Activated naive CD4-positive, alpha-beta T cell treated with anti-CD3 and anti-CD28 coated beads, Interleukin-2, amount 50 U/mL, for 24 hours (primary cell): ENCODE measurements around the gene HOXC10.

Source experiments
- H3K27ac Mint-ChIP-seq: one replicate; pipeline ENCODE4 v1.8.0; 2021; ENCODE audit warnings: mild to moderate bottlenecking, mixed read lengths
- H3K27me3 Mint-ChIP-seq: one replicate; pipeline ENCODE4 v1.8.0; 2021; ENCODE audit warnings: mixed read lengths
- H3K36me3 Mint-ChIP-seq: one replicate; pipeline ENCODE4 v1.8.0; 2021; ENCODE audit warnings: mixed read lengths
- H3K4me1 Mint-ChIP-seq: one replicate; pipeline ENCODE4 v1.8.0; 2021; ENCODE audit warnings: mixed read lengths
- H3K4me3 Mint-ChIP-seq: one replicate; pipeline ENCODE4 v1.8.0; 2021; ENCODE audit warnings: mild to moderate bottlenecking, mixed read lengths
- H3K9me3 Mint-ChIP-seq: one replicate; pipeline ENCODE4 v1.8.0; 2021; ENCODE audit warnings: mixed read lengths

Gene HOXC10

GRCh38 chr12:53947743-53948142 is 37.2 kb upstream of the HOXC10 start:
- Mint-ChIP-seq H3K27me3 (peaks cover 71% of the 10 kb centered on the region), H3K4me1 (peaks cover 3% of the 10 kb centered on the region), H3K4me3 (no peak overlapping the region), H3K9me3 (no peaks in the 10 kb centered on the region), H3K27ac (no peak overlapping the region), H3K36me3 (peaks cover 2% of the 10 kb centered on the region)

DNA sequence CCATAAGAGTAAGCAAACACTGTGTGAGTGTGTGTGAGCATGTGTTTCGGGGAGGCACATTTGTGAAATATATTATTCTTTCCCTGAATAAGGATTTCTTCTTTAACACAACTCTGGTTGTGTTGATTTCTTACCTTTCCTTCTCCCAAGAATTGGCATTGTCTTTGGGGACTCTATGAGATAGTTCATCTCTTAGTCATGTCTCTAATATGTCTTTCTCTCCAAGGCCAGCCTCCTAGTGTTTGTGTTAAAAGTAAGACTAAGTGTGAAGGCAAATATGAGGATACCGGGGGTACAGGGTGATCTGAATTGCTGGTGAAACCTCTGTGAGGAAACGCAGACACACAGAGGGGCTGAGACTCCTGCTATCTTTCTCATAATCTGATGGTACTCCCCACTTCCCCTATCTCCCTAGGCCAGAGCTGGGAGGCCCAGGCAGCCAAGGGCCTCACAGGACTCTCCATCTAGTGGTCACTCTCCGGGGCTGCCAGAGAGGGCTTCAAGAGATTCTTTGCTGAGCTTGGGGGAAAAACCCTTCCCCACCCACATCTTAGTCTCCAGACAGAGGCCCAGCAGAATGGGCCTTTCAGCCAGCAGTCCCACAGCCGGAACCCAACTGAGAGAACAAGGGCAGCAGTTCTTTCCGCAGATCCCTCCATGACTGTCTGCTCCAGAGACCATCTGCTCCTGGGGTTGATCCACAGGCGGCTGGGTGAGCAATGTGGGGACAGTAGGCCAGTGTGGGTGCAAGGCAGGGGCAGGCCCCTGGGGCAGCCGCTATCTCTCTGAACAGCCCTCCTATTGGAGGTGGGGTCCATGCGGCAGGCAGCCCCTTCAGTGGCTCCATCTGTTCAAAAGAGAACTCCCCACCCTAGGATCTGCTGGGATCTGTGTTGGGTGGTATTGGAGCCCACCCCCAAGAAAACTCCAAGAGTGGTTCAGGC is 36.0 kb upstream of the HOXC10 start:
- H3K27me3 Mint-ChIP-seq, result peaks cover 71% of the 10 kb centered on the region
- peaks cover 8% of the 10 kb centered on the region for H3K4me1 Mint-ChIP-seq
- peaks cover 4% of the 10 kb centered on the region for H3K9me3 Mint-ChIP-seq
- H3K36me3 Mint-ChIP-seq, result no peaks in the 10 kb centered on the region
- H3K27ac Mint-ChIP-seq, result no peak overlapping the region
- H3K4me3 Mint-ChIP-seq, result no peak overlapping the region

GRCh38 chr12:53949631-53950436 is 35.1 kb upstream of the HOXC10 start:
- peaks cover 71% of the 10 kb centered on the region for H3K27me3 Mint-ChIP-seq
- H3K9me3 Mint-ChIP-seq, result peaks cover 4% of the 10 kb centered on the region
- H3K36me3 Mint-ChIP-seq, result no peaks in the 10 kb centered on the region
- H3K27ac Mint-ChIP-seq, result no peak overlapping the region
- peaks cover 8% of the 10 kb centered on the region for H3K4me1 Mint-ChIP-seq
- no peak overlapping the region for H3K4me3 Mint-ChIP-seq

GRCh38 chr12:53950437-53950773 is 34.5 kb upstream of the HOXC10 start:
- H3K27ac Mint-ChIP-seq, result no peak overlapping the region
- no peak overlapping the region for H3K4me3 Mint-ChIP-seq
- H3K27me3 Mint-ChIP-seq, result peaks cover 66% of the 10 kb centered on the region
- peaks cover 6% of the 10 kb centered on the region for H3K4me1 Mint-ChIP-seq
- peaks cover 4% of the 10 kb centered on the region for H3K9me3 Mint-ChIP-seq
- no peaks in the 10 kb centered on the region for H3K36me3 Mint-ChIP-seq

DNA sequence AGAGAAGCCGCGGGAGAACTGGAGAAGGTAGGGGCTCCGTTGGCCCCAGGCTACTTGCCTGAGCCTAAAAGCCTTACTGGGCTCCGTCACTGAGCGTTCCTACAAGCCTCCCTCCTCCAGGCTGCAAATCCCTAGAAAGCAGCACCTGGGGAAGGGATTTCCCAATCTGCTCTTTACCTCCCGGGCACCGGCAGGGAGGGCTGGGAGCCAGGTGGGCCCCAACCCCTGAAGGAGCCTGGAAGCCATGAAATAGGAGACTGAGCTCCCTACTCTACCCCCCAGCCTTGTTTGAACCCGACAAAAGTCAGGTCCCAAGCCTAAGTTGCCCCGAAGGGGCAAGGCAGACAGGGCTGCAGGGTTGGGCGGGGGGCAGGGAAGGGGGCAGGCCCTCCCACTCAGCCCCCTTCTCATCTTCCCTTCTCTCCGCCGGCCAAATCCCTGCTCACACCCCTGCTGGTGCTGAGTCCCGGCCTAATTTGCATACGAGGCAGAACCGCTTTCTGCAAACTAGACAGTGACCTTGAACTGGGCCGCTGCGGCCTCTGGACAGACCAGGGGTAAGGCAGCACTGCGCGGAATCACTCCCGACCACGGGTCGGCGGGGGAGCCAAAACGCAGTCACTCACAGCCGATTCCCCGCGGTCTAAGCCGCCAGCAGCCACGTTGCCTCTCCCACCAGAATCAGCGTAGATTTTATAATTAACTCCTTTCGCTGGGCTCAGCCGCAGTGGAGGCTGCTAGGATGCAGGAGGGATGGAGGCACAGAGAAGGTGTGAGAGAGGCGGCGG is 34.0 kb upstream of the HOXC10 start:
- Mint-ChIP-seq H3K27me3 (peaks cover 67% of the 10 kb centered on the region), H3K9me3 (peaks cover 4% of the 10 kb centered on the region), H3K4me1 (peaks cover 9% of the 10 kb centered on the region), H3K4me3 (no peak overlapping the region), H3K27ac (peak overlapping the region; percentile 68), H3K36me3 (no peaks in the 10 kb centered on the region)

DNA sequence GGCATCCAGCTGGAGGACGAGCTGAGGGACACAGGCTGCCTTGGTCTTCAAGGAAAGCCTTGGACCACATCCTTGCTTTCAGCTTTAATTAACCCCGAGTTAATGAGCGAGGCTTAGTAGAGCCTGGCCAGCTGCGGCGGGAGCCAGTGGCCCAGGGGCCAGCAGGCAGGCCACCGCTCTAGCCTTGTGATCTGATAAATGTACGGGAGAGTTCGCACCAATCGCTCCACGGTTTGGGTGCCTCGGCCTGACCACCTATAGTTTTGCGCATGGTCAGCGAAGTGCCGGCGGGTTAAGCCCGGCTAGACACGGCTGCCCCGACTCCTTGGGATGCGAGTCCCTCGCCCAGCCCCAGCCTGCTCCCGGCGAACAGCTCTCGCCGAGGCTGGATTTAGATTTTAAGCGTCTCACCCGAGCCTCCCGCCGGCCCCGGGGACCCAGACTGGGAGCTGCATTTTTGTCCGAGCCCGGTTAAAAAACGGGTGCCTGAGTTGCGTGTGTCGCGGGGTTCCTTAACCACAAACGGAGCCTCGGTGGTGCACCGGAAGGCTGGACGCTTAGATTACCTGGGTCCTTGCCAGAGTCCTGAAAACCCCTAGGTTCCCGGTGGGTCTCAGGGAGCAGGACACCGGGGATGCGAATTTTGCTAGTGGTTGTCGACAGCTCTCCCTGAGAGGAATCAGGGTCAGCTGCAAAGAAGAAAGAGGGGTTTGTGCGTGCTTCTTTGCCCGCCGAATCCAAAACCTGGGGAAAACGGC is 33.2 kb upstream of the HOXC10 start:
- H3K27me3 Mint-ChIP-seq, result peaks cover 67% of the 10 kb centered on the region
- peaks cover 4% of the 10 kb centered on the region for H3K9me3 Mint-ChIP-seq
- no peaks in the 10 kb centered on the region for H3K36me3 Mint-ChIP-seq
- H3K4me3 Mint-ChIP-seq, result peak overlapping the region; percentile 4
- H3K27ac Mint-ChIP-seq, result peak overlapping the region; percentile 68
- H3K4me1 Mint-ChIP-seq, result peaks cover 17% of the 10 kb centered on the region

DNA sequence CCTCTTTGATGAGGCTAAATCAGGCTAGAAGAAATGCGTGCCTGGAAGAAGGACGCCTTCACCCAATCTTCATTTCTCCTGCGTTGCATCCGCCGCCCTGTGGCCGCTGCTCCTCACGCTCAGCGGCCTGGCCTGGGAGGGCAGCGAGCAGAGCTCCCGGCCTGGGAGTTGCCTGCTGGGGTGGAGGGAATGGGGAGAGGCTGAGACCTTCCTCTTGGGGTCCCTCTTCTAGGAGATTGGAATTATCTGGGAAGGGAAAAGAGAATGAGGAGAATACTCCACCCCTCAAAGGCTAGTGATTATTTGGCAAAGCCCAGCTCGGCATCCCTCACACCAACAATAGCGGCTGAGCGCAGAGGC is 32.6 kb upstream of the HOXC10 start:
- peak overlapping the region; percentile 4 for H3K4me3 Mint-ChIP-seq
- H3K36me3 Mint-ChIP-seq, result no peaks in the 10 kb centered on the region
- peaks cover 4% of the 10 kb centered on the region for H3K9me3 Mint-ChIP-seq
- H3K4me1 Mint-ChIP-seq, result peaks cover 20% of the 10 kb centered on the region
- peak overlapping the region; percentile 51 for H3K27ac Mint-ChIP-seq
- H3K27me3 Mint-ChIP-seq, result peaks cover 69% of the 10 kb centered on the region

- Mint-ChIP-seq H3K27ac (peak overlapping the region; percentile 90), H3K27me3 (peaks cover 71% of the 10 kb centered on the region), H3K4me1 (peaks cover 20% of the 10 kb centered on the region), H3K9me3 (peaks cover 4% of the 10 kb centered on the region), H3K36me3 (no peaks in the 10 kb centered on the region), H3K4me3 (peak overlapping the region; percentile 30)
Observed at GRCh38 chr12:53952871-53953734, 31.8 kb upstream of the HOXC10 start.

DNA sequence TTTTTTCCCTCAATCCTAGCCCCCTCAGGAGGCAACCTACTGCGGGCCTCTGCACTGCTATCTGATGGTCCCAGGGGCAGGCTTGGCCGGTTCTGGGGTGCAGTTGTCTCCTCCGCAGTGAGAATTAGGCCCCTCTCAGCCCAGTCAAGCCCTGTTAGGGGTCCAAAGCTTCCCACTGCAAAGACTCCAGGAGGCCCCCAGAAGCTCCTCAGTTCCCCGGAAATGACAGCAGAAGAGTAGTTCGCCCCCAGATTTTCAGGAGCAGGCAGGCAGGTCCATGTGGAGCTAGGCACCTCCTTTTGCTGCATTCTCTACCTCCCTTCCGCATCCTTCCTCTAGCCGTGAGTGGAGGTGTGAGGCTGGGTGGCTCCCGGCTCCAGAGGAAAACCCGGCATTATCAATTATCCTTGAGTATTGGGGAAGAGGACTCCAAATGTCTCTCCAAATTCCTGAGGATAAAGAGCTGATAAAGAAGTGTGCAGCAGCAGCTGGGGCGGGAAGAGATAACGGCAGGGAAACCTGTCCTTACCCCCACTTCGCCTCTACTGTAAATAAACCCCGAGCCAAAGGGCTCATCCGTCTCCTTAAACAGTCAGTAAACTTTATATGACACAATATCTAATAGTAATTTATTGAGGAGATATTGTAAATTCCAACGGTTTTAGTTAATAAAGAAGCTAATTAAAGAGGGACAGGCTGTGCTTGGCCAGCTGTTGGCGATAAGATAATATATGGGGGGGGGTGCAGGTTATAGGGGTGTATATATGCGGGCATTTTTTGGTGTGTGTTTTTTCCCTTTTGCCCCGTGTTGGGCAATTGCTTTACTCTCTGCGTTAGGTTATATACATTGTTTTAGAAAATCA is 30.9 kb upstream of the HOXC10 start:
- Mint-ChIP-seq H3K36me3 (no peaks in the 10 kb centered on the region), H3K4me1 (peaks cover 20% of the 10 kb centered on the region), H3K4me3 (no peak overlapping the region), H3K27ac (peak overlapping the region; percentile 70), H3K9me3 (peaks cover 4% of the 10 kb centered on the region), H3K27me3 (peaks cover 70% of the 10 kb centered on the region)

DNA sequence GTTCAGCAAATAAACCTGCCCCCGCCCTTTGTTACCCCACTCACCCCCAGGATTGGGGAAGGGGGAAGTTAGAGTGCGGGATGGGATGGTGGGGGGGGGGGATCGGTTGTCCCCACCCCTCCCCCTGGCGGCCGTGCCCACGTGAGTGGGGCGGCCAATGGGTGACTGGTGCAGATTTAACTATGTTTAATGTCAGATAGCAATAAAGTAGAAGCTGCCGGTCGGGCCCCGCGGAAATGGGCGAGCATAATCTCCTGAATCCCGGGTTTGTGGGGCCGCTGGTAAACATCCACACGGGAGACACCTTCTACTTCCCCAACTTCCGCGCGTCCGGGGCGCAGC is 30.3 kb upstream of the HOXC10 start, which contains the start of gene HOXC12:
Gene HOXC12 (plus strand): TSS at position 210 of the 342 bp plus-strand sequence. CDS start 27 bp downstream, at position 237.
- Mint-ChIP-seq H3K36me3 (peaks cover 1% of the 10 kb centered on the region), H3K4me1 (peaks cover 20% of the 10 kb centered on the region), H3K9me3 (peaks cover 5% of the 10 kb centered on the region), H3K4me3 (no peak within 1 kb of the TSS), H3K27me3 (peaks cover 70% of the 10 kb centered on the region), H3K27ac (peak within 1 kb of the TSS; percentile 70)

GRCh38 chr12:53955036-53955775 is 29.7 kb upstream of the HOXC10 start:
- Mint-ChIP-seq H3K4me3 (no peak overlapping the region), H3K9me3 (peaks cover 8% of the 10 kb centered on the region), H3K27me3 (peaks cover 73% of the 10 kb centered on the region), H3K27ac (no peak overlapping the region), H3K4me1 (peaks cover 21% of the 10 kb centered on the region), H3K36me3 (peaks cover 2% of the 10 kb centered on the region)

DNA sequence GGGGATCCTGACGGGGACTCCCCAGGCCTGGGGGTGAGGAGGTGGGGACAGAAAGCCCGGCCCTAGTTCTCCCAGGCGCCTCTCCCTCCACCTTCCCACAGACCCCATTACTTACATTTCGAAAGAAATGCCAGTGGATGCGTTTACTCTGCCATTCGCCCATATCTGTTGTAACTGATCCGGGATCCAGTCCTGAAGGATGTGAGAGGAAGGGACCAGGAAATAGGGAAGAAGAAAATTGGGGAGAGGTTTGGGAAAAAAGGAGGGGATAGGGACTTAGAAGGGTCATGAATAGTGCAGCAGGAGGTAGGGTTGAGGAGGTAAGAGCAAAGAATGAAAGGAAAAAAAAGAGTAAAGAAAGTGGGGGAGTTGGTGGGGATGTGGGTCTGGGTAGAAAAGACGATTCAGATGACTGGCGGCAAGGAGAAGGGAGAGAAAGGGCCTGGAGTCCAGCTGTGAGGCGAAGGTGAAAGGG is 29.1 kb upstream of the HOXC10 start:
- Mint-ChIP-seq H3K4me1 (peaks cover 23% of the 10 kb centered on the region), H3K9me3 (peaks cover 8% of the 10 kb centered on the region), H3K36me3 (peaks cover 2% of the 10 kb centered on the region), H3K27me3 (peaks cover 73% of the 10 kb centered on the region), H3K27ac (peak overlapping the region; percentile 67), H3K4me3 (no peak overlapping the region)
